SW480 (cell line): ENCODE results near the gene AFG3L2.

Experiments
- DNase-seq: peaks from one replicate; pipeline ENCODE4 v3.0.0-alpha.2; 2016; ENCODE audit warnings: low spot score

AFG3L2 gene

DNA sequence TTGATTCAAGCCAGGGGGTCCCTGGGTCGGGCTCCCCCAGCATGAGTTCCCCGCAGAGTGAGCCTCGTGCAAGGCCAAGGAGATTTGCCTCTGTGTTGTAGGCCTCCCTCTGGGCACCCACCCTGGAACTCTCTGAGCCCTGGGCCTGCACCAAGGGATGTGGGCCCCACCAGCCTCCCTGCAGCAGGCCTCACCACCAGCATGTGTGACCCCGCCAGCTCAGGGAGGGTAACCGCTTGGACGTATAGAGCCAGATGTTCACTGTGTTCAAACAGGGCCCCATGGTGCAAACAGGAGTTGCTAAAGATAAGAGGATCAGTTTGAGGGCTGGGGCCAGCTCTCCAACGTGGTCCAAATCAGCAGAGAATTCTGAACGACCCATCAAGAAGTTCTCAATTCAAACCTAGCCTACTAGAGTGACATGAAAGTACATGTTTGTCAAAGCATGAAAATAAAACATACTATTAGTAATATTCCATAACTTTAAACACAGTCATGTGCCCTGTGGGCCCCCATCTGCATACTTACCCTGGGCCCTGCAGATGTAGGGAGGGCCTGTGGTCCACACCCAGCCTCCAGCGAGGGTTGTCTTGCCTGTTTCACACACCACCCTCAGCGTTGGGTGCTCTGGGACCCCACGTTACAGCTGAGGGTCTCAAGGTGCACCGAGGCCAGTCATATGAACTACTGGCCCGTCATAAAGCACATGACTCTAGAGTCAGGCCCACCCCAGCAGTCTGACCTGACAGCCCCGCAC is 74.5 kb downstream of the AFG3L2 start:
- no peak for DNase-seq

DNA sequence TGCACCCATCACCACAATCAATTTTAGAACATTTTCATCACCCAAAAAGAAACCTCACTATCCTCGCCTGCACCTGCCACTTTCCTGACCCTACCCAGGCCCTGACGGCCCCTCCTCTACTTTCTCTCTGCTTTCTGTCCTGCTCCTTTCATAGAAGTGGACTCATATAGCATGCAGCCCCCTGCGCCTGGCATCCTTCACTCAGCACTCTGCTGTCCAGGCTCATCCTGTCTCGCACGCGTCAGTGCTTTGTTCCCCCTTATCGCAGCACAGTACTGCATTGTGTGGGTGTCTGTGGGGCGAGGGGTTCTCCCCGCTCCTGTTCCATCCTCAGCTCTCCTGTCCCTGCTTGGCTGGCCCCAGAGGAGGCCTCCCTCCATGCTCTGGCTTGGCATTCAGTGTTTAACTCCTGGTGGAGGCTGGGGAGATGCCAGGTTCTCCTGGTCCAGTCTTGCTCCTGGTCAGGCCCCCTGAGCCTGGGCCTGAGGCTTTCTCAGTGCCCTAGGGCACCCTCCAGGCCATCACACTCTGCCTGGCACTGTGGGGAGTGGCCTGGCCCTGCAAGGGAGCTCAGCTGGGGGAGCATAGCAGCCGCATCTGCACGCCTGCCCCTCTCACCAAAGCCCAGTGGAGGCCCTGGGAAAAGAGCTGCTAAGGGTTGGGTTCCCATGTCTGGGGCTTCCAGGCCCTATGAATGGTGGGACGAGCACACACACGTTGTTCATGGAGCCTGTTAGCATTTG is 75.6 kb downstream of the AFG3L2 start:
- no peak for DNase-seq

DNA sequence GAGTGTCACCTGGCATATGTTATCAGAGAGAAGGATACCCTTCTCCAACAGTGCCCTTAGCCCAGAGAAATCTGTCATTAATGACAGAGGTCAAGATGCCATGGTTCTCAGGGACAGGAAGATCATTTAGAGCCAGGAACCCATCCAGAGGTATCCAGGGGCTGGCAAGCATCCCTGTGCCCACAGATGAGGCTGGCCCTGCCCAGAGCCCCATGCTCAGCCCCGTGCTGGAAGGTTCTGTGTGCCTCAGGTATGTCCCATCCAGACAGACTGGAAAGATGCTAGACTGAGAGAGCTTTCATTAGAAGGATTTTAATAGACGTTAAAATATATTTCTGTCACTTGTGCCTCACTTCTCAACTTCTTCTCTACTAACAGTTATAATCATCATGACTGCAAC is 77.2 kb downstream of the AFG3L2 start:
- no peak for DNase-seq

DNA sequence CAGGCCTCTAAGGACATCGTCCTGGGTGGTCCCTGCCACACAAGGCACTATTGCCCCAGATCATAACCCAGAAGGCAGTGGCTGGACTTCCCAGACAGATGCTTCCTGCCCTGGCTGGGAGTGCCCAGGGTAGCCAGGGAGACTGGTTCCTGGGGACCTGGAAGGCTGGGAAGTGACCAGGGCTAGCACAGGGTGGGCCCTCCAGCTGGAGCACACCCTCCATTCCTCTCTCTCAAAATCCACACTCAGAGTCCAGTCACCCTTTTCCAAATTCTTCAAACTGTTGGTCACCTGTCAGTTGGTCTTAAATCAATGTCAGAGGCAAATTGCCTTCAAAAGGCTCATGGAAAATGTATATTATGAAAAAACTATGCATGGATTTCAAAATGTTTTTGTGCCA is 80.6 kb downstream of the AFG3L2 start:
- no peak for DNase-seq

DNA sequence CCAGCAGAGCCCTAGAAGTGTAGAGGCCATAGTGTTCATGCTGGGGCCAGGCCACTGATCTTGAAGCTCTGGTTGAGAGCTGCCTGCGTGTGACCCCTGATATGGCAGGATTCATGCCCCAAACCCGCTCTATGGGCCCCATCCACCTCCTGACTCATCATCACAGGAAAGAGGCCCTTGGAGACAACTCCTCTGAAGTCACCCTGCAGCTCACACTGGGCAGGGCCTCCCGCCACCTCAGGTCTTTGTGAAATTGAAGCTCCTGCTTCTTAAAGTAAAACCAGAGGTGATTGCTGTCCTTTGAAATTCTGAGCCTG is 81.0 kb downstream of the AFG3L2 start:
- no peak for DNase-seq

DNA sequence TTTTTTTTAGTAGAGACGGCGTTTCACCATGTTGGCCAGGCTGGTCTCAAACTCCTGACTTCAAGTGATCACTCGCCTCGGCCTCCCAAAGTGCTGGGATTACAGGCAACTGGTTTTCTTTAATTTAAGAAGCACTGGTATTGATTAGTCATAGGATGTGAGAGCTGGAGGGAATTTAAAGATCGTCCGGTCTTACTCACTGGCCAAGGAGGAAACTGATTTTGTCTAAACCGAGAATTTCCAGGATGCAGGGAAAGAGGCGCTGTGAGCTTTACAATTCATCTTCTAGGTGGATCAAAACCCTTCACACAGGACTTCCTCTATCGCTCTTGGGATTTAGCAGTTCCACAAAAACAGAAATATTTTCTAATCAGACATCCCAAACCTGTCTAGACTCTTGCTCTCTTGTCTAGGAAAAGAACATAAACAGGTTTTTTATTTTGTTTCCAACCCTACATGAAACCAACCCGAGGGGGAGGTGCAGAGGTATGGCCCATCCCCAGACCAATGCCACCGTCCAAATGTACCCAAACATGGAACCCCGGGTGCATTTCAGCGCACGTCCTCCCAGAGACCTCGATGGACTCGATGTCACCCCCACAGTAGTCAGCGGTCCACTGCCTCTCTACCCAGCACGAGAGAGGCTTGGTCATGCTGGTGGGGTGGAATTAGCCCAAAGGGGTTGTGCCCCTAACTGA is 81.5 kb downstream of the AFG3L2 start:
- no peak for DNase-seq

DNA sequence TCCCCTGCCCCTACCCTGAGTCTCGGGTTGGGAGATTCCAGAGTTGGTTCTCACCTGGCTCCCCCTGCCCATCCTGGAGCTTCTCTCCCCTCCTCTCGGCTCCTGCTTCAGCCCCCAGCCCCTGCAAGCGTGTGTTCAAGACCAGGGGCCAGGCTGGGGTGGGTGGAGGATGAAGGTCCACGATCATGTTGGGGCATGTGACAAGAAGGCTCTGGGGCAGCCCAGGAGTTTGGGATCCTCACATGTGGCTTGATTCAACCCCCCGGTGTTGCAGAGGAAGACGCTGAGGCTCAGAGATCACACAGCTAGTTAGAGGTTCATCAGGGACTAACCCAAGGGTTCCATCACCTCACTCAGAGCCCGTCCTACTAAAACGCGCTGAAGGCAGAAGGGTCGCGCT is 83.2 kb downstream of the AFG3L2 start:
- DNase-seq, result no peak

DNA sequence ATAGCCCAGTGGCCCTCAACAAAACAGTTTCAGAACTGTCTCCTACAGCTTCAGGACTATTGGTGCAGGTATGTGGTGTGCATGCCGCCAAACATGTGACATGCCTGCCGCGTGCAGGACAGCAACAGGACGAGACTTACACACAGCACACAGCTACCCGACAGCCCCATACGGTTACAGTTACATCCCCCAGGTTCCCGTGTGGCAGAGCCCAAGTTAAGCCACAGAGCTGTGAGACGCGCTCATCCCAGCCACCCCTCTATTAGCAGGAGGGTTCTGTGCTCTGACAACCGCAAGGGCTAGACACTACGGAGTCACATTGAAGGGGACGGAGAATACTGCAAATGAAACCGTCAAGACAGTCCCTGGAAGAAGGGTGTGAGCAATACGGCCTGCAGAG is 85.3 kb downstream of the AFG3L2 start:
- DNase-seq, result no peak

DNA sequence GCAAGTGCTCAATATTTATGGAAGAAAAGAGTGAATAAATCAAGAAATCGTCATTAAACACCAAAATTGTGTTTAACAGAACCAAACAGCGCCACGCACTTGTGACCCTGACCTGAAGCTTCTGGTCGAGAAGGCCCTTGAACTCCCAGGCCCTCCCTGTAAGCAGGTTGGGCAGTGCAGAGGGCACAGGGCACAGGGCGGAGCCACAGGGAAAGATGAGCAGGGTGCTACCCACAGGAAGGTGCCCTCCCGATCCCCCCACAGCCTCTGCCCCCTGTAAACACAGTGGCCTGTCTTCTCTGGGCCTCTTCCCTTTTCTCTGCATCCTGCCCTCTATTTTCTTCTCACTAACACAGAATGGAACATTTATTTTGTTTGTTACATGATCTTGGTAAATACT is 85.9 kb downstream of the AFG3L2 start:
- DNase-seq, result no peak

DNA sequence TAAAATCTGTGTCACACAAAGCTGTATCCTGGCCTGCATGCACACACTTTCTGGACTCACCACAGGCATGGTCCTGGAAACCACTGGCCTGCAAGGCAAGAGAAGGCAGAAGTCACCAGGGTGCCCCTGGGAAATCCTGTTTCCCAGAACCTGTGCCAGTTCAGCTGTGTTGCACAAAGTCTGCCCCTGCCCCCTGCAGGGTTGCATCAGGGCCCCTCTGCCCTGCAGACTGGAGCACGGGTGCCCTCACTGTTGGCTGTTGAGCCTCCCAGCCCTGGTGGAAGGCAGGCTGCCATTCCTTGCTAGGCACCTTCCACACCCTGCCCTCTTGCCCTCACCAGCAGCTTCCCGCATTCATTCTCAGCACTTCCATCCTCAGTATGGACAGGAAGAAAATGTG is 86.9 kb downstream of the AFG3L2 start:
- DNase-seq, result no peak

DNA sequence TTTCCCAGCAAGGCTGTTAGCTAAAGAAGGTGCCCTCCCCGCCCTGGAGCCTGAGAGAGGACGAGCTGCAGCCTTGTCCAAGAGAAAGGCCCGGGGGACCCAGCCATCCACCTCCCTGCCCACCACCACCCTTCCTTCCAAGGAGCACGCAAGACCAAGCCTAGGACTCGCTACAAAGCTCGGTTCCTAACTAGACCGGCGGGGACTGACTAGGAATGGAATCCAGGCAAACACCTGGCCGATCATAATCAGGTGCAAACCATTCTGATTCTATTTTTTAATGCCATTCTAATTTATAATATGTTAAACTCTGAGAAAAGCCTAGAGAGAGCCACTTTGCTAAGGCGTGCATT is 88.6 kb downstream of the AFG3L2 start:
- DNase-seq, result no peak

DNA sequence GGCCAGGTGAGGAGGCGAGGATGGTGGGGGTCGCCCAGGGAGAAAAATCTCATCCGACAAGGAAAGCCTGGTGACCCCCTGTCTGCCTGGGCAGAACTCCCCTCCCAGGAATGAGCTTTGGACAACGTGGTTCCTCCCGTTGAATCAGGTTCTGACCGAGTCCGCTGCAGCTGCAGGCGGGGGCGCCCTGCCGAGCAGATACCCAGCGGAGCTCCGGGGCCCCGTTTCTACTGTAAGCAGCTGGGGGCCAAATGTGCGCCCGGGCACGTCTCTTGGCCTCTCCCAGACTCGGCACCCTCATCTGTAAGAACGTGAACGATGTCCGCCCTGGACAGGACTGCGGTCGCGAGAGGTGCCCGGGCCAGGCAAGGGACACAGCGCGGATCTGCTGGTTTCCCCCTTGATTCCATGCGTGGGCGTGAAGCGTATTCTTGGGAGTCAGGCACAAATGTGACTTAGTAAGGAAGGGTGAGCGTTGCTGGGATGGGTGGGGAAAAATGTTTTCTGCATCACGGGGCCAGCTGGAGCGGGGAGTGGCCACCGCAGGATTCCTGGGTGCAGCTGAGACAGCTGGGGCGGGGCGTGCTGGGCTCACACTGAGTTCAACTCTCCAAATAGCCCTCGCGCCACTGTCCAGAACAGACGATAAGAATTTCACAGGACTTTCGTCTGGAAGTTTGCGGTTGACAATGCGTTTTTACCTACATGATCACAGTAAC is 89.2 kb downstream of the AFG3L2 start:
- peak; percentile 90 for DNase-seq

DNA sequence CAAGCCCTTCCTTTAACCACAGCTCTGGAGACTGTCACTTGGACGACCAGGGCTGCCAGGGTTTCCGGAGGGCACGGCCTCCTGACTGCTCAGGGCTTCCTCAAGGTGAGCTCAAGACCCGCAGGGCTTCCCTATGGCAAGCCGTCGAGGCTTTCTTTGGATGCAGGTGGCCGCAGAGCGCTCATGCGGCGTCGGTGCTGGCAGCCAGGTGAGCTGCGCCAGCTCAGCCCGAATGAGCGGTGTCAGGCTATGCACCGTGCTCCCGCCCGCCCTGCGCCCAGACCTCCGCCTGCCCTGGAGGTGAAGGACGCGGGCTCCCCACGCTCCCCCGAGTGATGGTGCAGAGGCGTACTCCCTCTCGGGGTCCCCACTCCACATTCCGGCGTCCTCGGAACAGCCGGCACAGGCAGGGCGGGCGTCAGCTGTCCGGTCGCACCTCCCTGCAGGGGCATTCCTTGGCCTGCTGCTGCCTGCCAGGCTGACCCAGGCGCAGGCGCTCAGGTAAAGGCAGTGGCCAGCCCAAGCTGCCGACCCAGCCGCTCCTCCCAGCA is 89.8 kb downstream of the AFG3L2 start:
- DNase-seq, result peak; percentile 42

DNA sequence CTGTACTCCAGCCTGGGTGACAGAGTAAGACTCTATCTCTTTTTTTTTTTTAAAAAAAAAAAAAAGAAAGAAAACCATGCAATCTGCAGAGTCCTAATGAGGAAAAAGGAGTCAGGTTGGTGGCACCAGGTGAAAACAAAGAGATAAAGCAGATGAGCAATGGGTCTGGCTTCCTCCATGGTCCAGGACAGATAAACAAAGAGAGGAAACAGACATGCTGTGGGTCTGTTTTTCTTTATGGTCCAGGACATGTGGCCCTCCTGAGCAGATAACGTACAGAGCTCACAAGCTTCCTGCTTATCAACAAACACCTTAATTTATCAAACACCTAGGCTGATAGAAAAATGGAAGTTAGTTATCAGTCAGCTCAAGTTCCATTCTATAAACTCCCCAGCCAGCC is 93.4 kb downstream of the AFG3L2 start:
- no peak for DNase-seq

DNA sequence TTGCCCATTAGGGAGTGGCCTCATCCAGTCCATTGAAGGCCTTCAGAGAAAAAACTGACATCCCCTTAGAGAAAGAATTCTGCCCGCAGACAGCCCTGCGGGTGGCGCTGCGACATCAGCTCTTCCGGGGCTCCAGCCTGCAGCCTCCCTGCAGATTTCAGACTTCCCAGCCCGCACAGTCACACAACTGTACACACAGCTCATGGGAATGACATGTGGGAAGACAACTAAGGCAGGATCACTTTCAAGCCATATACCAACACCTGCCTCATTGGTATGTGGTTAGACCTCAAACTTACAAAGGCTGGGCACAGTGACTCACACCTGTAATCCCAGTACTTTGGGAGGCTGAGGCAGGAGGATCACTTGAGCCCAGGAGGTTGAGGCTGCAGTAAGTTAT is 93.8 kb downstream of the AFG3L2 start:
- peak; percentile 95 for DNase-seq

DNA sequence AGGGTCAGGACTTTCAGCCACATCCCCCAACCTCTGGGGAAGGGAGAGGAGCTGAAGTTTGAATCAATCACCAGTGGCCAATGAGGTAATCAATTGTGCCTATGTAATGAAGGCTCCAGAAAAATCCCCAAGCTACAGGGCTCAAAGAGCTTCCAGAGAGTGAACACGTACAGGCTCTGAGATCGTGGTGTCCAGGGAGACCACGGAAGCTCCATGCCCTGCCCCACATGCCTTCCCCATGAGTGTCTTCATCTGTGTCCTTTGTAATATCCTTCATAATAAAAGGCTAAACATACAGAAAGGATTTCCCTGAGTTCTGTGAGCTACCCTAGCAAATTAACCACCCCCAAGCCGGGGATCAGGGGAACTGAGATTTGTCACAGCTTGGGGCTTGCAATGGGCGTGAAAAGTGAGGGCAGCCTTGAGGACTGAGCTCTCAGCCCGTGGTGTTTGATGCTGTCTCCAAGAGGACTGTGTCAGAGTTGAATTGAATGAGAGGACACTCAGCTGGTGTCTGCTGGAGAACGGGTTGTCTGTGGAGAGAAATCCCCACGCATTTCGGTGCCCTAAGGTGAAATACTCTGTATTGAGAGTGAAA is 94.5 kb downstream of the AFG3L2 start:
- peak; percentile 89 for DNase-seq

DNA sequence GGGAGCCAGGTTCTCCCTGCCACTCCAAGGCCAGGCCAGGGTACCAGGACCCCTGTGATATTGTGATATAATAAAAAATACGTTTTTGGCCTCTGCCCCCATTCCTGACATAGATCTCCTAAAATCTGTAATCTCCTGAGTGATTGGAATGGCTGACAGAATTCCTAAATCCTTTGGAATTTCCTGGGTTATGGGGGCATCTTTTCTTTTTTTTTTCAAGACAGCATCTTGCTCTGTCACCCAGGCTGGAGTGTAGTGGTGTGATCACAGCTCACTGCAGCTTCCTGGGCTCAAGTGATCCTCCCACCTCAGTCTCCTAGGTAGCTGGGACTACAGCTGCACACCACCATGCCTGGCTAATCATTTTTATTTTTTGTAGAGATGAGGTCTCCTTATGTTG is 95.2 kb downstream of the AFG3L2 start:
- no peak for DNase-seq

DNA sequence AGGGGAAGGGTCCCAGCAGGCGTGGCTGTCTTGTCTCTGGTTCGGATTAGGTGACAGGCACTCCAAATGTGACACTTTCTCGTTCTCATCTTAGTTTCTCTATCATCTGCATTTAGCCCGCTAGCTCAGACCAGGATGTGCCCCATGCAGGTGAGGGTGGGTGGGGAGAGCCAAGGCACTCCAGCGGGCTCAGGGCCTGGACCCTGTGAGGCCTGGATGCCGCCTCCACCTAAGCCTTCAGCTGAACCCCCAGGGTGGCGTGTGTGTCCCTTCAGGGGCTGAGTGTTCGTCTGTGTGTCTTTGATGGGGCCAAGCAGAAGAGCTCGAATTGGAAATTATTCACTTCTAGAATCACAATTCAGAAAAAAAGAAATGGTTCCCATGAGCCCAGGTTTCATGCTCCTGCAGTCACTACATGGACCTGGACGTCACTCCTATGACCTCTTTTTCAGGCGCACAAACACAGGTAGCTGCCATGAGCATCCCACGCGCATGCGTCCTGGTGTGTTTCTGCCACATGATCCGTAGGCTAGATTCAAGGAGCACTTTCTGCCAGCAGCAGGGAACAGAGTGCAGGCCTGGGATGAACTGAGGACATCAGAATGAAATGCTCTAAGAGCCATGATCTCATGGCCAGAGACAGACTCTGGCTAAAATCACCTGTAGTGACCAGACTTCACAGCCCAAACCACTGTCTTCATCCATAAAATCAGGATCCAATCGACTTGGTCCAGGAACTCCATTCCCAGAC is 97.1 kb downstream of the AFG3L2 start:
- no peak for DNase-seq
